Neural progenitor cell (in vitro differentiated cells): ENCODE results near the gene HPCA.

ENCODE experiments used
- CTCF ChIP-seq: fragments of 200-600 bp; sonication (generic); IDR thresholded peaks from 2 replicates; pipeline ENCODE4 v1.5.1; 2017; ENCODE audit warnings: antibody characterized with exemption, mild to moderate bottlenecking
- EZH2 ChIP-seq: fragments of 200-600 bp; sonication (generic); IDR thresholded peaks from 2 replicates; pipeline ENCODE4 v1.6.1; 2017; ENCODE audit warnings: antibody characterized with exemption, mild to moderate bottlenecking, moderate library complexity
- EZH2phosphoT487 ChIP-seq: fragments of 200-600 bp; sonication (generic); IDR thresholded peaks from 2 replicates; pipeline ENCODE4 v1.6.1; 2017; ENCODE audit warnings: antibody characterized with exemption

DNA sequence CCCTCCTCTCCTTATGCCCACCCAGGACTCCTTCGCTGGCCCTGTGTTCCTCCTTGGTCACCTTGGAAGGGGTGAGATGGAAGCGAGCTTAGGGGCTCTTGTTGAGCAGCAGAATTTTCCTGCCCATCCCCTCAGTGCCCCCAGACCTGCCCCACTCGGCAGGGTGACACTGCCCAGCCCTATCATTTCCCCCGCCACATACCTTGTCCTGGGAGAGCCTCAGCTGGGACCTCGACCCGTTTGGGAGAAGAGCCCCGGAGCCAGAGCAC, 14.2 kb upstream of the HPCA start:
- TF ChIP-seq EZH2phosphoT487, result no peak
- TF ChIP-seq CTCF, result no peak
- no peak for TF ChIP-seq EZH2
